GM19455 (cell line): ENCODE data around the gene ZNF630.
A peak's percentile ranks its signal among the peaks of the same experiment; 100 is the strongest.
"Not testable (repeated sequence)": the region's sequence is repeated elsewhere in the genome, so short reads cannot be mapped to it uniquely, and the experiment has no call there.

Source experiments
- ATAC-seq: cut with Tn5 transposase; IDR thresholded peaks from one replicate; pipeline ENCODE4 v1.9.1; 2021; ENCODE audit not compliant: unreplicated experiment

ZNF630 gene

GRCh38 chrX:48071064-48071985 lies at the start of gene ZNF630:
Gene ZNF630, minus strand, starts transcription at chrX:48071640. Its CDS starts 4,754 bp downstream, at chrX:48066886.
- ATAC-seq: peak; percentile 80

- no peak for ATAC-seq
These were observed 36.3 kb upstream of the ZNF630 start for GRCh38 chrX:48107717-48108116.

GRCh38 chrX:48102874-48103374 lies 31.5 kb upstream of the ZNF630 start:
- ATAC-seq: no peak

- no peak for ATAC-seq
These were observed 30.0 kb upstream of the ZNF630 start for GRCh38 chrX:48101443-48101842.

GRCh38 chrX:48092558-48092957 lies 21.1 kb upstream of the ZNF630 start:
- ATAC-seq: not testable (repeated sequence)

GRCh38 chrX:48090123-48090522 lies 18.7 kb upstream of the ZNF630 start:
- no peak for ATAC-seq

- ATAC-seq: no peak
These were observed 14.6 kb upstream of the ZNF630 start for GRCh38 chrX:48086082-48086481.

GRCh38 chrX:48083706-48084105 lies 12.3 kb upstream of the ZNF630 start:
- no peak for ATAC-seq

- peak; percentile 66 for ATAC-seq
These were observed 11.8 kb upstream of the ZNF630 start for GRCh38 chrX:48083212-48083611.

GRCh38 chrX:48076343-48076742 lies 4.9 kb upstream of the ZNF630 start:
- ATAC-seq: no peak

- no peak for ATAC-seq
These were observed 656 bp upstream of the ZNF630 start for GRCh38 chrX:48071986-48072605.

GRCh38 chrX:48068096-48068887 lies 3.1 kb downstream of the ZNF630 start:
- ATAC-seq: no peak

- ATAC-seq: no peak
These were observed 7.2 kb downstream of the ZNF630 start for GRCh38 chrX:48064261-48064660.

- no peak for ATAC-seq
These were observed 12.2 kb downstream of the ZNF630 start for GRCh38 chrX:48059296-48059639.

GRCh38 chrX:48058621-48059295 lies 12.7 kb downstream of the ZNF630 start:
- ATAC-seq: no peak

- no peak for ATAC-seq
These were observed 24.6 kb downstream of the ZNF630 start for GRCh38 chrX:48046846-48047245.

- no peak for ATAC-seq
These were observed 25.8 kb downstream of the ZNF630 start for GRCh38 chrX:48045410-48046311.

- no peak for ATAC-seq
These were observed 28.4 kb downstream of the ZNF630 start for GRCh38 chrX:48043056-48043455.

- no peak for ATAC-seq
These were observed 35.5 kb downstream of the ZNF630 start for GRCh38 chrX:48035891-48036290.
